Measurements from ENCODE around the gene ST8SIA2.

DNA sequence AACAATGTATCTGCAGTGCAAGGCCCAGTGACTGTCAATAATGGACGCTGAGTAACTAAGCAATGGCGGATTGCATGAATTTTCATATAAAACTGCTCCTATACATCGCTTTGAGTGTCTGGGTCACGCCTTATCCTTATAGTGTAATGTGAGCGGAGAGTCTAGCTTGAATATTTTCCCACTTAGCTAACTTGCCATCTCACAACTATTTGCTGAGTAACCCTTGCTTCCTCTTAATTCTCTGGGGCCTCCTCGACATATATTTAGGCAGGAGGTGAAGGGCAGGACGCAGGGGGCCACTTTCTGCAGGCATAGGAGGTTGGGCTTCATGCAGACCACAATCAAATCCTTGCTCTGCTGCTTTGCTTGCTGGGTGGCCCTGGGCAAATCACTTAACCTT lies 24.0 kb downstream of the ST8SIA2 start:
- TF ChIP-seq, protein P1, sequence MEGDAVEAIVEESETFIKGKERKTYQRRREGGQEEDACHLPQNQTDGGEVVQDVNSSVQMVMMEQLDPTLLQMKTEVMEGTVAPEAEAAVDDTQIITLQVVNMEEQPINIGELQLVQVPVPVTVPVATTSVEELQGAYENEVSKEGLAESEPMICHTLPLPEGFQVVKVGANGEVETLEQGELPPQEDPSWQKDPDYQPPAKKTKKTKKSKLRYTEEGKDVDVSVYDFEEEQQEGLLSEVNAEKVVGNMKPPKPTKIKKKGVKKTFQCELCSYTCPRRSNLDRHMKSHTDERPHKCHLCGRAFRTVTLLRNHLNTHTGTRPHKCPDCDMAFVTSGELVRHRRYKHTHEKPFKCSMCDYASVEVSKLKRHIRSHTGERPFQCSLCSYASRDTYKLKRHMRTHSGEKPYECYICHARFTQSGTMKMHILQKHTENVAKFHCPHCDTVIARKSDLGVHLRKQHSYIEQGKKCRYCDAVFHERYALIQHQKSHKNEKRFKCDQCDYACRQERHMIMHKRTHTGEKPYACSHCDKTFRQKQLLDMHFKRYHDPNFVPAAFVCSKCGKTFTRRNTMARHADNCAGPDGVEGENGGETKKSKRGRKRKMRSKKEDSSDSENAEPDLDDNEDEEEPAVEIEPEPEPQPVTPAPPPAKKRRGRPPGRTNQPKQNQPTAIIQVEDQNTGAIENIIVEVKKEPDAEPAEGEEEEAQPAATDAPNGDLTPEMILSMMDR (conservative IDR thresholded peaks at IDR 0.05), result no peak
- TF ChIP-seq ZFX (IDR thresholded peaks at IDR 0.05), result no peak

Data from C4-2B (cell line).